ENCODE measurements around the gene NACA.
"Not testable (repeated sequence)": the region's sequence is repeated elsewhere in the genome, so short reads cannot be mapped to it uniquely, and the experiment has no call there.

NACA gene

DNA sequence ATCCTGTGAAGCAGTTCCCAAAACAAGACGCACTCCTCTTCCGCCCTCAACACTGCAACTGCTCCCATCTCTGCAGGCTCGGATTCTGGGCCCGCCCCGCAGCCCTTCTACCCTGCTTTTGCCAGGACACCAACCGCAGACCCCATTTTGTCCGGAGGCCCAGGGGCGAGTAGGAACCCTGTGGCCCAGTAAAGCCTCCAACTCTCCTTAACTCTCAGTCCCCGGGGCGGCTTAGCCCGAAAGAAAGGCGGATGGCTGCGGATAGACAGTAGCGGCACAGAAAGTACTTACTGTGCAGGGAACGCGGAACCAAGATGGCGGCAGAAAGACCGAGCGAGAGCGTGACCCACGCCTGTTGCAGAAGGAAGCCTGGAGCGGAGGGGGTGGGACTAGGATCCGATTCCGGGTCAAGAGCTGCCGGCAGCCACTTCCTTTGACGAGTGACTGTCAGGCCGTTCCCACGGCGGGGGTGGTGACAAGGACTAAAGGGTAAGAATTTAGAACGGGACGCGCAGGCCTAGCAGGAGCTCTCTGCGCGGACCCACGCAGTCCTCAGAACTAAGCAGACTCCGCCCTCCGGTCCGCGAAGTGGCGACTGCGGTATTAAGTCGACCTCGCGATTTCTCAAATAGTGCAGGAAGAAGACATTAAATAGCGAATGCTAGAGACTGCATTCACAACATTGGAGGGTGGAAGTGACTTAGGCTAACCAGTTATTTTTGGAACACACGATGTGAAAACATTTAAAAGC is at the start of gene NACA:
NACA (minus strand) TSS at position 328 of the 751 bp plus-strand sequence. CDS start 778 bp downstream, outside the sequence.
- DNase-seq (ENCODE audit: low read depth in 2 of 2): peak; percentile 99

DNA sequence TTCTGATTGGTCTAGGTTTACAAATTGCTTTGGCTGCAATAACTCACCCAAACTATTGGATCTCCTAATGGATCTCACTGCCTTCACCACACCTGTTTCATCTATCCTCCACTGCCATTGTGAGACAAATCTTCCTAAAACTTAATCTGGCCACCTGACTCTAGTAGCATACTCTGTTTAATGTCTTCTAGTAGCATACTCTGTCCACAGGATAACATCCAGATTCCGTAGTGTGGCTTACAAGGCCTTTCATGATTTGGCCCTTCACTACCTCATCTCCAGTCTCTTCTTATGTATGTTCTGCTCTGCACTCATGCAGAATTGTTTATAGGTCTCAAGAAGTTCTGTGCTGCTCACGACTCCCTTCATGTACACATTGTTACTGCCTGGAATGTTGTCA is 48.0 kb upstream of the NACA start:
- DNase-seq (ENCODE audit: low read depth in 2 of 2): no peak

DNA sequence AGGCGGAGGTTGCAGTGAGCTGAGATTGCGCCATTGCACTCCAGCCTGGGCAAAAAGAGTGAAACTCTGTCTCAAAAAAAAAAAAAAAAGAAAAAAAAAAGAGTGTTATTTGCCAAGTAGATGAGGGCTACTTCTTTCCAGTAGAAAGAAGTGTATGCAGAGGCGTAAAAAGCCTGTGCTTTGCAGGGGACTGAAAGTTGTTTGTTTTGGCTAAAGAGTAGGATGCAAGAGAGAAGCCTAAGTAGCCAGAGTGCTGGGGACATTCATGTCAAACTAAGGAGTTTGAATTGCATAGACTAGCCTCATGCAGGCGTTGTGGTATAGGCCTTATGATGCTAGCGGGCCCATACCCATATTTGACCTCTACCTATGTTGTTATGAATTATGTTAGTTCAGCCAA is 47.5 kb upstream of the NACA start:
- DNase-seq (ENCODE audit: low read depth in 2 of 2): no peak

DNA sequence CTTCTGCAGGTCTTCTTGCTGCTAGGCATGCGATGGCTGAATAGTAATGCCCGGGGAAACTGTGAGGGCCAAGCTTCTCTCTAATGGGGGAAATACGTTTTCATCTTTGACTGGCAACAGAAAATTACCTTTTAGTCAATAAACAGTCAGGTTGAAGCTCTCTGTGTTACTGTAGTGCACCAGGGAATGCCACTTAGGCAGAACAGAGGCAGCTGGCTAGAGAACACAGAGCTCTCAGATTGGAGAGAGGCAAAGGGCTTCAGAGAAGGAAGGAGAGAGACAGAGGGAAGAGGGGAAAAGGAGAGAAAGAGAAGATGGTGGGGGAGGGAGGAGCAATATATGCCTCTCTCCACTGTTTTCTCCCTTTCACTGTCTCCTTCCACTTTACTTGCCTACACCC is 44.8 kb upstream of the NACA start:
- DNase-seq (ENCODE audit: low read depth in 2 of 2): no peak

DNA sequence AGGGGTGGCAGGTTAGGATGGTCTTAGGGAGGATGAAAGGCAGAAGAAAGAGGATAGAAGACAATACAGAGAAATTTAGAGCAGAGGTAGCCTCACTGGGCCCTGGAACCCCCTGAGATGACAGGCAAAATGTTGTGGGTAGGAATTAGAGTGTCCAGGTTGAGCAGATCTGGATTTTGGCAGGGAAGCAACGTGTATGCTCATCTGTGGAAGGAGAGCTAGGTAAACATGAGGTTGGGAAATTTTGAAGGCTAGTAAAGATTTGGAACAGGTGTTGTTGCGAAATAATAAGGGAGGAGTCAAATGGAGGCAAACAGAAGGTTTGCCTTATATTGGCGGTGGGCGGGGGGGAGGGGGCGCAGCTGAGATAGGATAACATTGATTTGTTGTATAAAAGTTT is 43.3 kb upstream of the NACA start:
- DNase-seq (ENCODE audit: low read depth in 2 of 2): no peak

DNA sequence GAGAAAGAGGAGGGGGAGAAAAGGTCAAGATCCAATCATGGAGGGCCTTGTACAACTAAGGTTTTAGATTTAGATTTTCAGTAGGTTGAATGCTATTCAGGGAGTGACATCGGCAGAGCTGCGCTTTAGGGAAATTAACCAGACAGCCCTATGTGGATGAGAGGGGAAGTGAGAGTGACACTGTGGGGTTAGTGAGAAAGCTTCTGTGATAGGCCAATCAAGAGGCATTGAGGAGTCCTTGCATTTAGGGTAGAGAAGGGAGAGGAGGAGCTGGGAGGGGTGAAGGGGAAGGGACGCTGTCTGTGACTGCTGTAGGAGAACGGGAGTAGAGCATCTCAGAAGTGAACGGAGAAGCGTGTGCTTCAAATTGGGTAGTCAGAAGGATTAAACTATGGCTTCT is 41.4 kb upstream of the NACA start:
- DNase-seq (ENCODE audit: low read depth in 2 of 2): no peak

DNA sequence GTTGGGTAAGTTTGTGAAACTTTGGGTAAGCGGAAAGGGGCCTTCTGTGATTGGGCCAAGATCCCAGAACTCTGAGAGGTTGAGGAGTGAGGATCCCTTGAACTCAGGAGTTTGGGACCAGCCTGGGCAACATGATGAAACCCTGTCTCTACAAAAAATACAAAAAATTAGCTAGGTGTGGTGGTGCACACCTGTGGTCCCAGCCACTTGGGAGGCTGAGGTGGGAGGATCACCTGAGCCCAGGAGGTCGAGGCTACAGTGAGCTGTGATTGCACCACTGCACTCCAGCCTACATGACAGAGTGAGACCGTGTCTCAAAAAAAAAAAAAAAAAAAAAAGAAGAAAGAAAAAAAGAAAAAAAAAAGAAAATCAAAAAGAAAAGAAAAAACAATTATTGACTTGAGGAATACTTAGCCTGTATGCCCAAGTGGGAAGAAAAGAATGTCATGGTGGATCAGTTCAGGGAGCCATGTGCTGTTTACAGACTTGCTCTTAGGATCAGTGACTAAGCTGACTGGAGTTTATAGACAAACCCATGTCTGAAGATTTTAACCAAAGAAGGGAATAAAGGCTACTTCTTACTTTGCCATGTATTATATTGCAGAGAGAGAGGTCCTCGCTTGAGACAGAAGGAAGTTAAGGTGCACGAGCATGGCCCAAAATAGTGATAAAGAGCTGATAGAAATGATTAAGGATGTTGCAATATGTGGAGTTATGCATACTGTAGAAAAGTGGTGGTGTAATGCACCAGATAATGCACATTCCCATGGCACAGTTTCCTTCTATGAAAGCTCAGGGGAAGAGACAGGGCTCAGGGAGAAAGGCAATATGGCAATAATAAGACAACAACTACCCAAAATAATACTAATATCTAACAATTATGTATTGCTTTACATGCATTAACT is 38.9 kb upstream of the NACA start:
- no peak for DNase-seq (ENCODE audit: low read depth in 2 of 2)

DNA sequence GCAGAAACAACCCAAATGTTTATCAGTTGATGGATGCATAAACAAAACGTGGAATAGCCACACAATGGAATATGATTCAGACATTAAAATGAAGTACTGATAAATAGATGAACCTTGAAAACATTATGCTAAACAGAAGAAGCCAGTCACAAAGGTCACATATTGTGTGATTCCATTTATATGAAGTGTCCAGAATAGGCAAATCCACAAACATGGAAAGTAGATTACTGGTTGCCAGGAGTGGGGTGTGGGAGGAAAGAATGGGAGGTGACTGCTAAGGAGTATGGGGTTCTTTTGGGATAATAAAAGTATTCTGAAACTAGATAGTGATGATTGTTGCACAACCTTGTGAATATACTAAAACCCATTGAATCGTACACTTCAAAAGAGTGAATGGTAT is 36.7 kb upstream of the NACA start:
- DNase-seq (ENCODE audit: low read depth in 2 of 2): no peak

DNA sequence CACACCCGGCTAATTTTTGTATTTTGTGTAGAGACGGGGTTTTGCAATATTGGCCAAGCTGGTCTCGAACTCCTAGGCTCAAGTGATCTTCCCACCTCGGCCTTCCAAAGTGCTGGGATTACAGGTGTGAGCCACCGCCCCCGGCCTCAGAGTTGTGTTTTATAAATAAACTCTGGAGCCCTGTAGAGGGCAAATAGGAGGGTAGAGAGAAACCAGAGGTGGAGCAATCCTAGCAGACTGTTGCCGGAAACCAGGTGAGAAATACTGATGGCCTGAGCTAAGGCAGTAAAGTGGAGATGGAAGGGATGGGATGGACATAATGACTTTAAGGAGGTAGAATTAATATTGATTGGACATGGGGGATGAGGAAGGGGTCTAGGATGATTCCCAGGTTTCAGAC is 35.4 kb upstream of the NACA start:
- DNase-seq (ENCODE audit: low read depth in 2 of 2): no peak

DNA sequence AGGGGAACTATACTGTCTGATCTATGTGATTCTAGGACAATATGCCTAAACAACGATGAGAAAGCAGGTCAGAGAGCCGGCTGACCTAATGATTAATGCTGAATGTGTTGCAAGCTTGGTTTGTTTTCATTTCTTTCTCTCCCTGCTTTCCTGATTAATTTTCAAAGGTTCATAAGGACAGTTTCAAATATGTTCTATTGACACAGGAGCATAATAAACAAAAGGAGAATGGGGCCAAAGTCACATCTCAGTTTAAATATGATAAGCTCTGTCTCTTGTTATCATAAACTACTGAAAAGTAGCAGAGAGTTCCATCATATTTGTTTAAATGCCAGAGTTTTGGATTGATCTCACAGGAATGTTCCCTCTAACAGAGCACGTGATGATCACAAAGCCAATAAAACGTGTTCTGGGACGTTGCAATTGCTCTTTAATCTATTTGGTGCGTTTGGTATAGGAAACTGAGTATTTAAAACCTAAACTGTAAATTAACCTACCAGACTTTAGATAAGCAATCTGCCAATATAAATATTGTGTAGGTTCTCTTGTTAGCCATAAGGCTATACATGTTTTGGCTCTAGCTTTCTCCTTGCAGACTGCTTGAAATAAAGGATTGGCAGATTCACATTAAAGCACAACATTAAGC is 34.3 kb upstream of the NACA start:
- DNase-seq (ENCODE audit: low read depth in 2 of 2): no peak

DNA sequence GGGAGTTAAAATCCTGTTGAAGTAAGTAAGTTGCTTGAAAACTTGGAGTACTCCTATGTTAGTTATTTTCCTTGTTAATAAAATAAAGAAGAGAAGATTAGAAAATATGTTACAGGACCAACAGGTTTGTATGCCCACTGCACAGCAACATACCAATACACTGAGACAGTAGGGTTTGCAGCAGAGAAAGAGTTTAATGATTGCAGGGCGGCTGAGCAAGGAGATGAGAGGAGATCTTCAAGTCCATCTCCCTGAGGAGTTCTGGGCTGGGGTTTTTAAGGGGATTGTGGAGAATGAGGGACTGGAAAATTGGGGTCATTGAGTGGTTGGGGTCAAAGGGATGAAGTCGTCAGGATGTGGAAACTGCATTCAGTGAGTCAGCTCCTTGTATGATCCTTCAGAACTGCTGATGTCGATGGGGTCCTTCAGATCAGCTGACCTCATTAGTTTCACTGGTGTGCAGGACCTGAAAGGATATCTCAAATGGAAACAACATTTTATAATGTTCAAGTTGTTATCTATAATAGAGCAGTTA is 33.7 kb upstream of the NACA start:
- no peak for DNase-seq (ENCODE audit: low read depth in 2 of 2)

DNA sequence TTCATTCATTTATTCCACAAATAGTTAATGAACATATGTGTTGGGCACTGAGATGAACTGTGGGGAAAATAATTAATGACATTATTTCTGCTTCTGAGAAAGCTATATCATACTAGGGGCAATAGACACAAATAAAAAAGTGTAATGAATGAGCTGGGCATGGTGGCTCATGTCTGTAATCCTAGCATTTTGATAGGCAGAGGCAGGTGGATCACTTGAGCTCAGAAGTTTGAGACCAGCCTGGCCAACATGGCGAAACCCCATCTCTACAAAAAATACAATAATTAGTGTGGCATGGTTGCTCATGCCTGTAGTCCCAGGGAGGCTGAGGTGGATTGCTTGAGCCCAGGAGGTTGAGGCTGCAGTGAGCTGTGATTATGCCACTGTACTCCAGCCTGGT is 32.9 kb upstream of the NACA start:
- DNase-seq (ENCODE audit: low read depth in 2 of 2): not testable (repeated sequence)

DNA sequence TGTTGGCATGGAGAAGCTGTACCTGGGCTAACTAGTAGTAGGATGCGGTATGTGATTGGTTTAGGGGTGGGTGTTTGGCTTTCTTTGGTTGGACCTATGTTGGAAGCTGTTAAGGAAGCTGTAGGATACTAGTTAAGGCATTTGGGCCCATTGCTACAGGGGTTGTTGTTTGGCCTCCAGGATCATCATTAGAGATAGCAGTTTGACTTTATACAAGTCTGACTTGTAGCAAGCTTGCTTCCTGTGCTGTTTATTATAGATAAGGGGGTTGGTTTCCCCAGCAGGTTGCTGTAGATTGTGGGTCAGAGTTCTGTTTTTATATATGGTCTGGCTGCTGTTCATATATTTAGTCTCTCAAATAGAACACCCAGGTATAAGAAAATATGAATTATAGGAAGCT is 28.5 kb upstream of the NACA start:
- DNase-seq (ENCODE audit: low read depth in 2 of 2): no peak

DNA sequence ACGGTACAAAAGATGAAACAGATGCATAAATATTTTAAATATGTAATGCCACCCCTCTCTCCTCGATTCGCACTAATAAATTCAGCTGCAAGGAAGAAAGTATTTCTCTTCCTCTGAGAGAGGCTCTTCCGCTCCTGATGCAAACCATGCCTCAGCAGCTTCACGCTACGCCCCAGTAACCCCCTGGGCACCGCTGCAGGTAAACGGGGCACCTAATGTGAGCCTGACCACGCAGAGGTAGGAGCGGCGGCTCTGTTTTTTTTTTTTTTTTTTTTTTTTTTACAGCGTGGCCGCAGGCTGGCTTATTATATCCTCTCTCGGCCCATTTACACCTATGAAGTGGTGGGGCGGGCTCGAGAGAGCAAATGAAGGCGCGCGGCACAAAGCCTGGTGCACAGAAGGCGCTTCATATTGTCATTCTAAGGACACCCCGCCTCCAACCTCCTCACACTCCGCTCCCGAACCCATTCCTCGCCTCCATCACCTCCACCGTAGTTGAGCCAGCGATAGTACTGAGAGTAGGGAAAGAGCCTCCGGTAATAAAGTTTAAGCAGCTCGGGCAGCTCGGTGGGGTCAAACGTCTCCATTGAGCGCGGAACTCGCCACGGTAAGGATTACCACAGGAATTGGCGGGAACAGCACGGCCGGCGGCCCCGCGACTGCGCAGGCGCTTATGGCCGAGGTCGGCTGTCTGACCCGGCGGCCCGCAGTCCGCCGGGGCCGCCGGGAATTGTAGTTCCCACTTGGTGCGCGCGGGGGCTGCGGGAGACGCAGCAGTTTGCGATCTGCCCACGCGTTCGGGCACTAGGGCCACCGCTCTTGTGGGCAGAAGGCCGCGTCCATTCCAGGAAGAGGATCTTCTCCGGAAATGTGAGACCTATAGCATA is 26.9 kb upstream of the NACA start, which contains the start of gene PRIM1:
PRIM1 (minus strand) TSS at position 612 of the 887 bp plus-strand sequence; CDS start at position 587, 25 bp downstream.
- DNase-seq (ENCODE audit: low read depth in 2 of 2): peak; percentile 58 to 81

DNA sequence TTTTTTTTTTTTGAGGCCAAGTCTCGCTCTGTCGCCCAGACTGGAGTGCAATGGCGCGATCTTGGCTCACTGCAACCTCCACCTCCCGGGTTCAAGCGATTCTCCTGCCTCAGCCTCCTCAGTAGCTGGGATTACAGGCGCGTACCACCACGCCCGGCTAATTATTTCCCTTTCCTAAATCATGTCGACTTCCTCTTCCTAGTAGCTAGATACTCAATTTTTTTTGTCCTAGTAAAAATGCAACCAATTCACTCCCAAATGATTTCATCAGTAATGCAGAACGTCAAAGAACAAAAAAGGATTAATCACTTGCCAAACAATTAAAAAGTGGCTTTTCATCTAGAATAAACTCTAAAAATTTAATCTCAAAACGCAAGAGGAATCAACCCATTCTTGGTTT is 25.5 kb upstream of the NACA start:
- not testable (repeated sequence) for DNase-seq (ENCODE audit: low read depth in 2 of 2)

DNA sequence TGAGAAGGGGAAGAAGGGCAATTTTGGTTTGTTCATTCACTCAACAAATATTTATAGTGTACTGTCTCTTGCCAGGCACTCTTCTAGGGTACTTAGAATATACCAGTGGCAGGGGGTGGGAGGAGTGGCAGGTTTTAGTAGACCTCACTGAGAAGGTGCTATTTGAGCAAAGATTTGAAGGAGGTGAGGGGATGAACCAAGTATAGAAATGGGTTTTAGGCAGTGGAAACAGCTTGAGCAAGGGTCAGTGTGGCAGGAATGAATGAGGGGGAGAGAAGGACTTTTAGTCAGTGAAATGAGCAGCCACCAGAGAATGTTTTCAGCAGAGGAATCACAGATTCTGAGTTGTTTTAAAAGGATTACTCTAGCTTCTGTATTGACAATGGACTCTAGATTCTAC is 24.8 kb upstream of the NACA start:
- DNase-seq (ENCODE audit: low read depth in 2 of 2): no peak

DNA sequence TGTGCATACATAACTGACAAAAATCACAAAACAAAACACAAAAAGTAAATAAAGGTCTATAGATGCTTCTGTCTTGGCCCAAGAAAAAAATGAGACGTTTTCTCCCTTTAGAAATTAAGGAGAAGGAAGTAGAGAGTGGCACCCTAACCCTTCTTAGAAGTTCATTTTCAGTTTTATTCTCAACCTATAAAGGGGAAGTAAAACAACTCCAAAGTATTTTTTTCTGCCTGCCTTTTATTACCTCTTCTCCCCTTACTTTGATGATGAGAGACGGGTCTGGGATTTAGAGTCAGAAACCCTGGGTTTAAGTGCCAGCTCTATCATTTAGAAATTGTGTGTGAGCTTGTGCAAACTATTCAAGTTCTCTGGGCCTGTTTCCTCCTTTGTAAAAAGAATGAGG is 24.3 kb upstream of the NACA start:
- DNase-seq (ENCODE audit: low read depth in 2 of 2): no peak

DNA sequence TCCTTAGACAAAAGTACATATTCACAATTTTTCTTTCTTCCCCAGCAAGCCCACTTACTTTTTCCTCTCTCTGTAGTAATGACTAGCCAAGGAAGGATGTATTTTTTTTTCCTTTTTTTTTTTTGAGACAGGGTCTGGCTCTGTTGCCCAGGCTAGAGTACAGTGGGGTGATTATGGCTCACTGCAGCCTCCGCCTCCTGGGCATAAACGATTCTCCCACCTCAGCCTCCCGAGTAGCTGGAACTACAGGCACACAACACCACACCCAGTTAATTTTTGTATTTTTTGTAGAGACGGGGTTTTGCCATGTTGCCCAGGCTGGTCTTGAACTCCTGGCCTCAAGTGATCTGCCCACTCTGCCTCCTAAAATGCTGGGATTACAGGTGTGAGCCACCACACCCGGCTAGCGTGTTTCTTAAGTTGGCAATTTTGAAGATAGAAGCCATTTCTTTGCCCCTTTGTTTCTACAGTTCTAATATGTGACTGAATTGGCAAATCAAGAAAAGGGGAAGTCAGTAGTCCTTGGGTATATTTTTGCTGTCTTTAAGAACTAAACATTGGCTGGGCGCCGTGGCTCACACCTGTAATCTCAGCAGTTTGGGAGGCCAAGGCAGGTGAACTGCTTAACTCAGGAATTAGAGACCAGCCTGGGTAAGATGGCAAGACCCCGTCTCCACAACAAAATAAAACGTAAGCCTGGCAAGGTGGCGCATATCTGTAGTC is 3.2 kb upstream of the NACA start:
- no peak for DNase-seq (ENCODE audit: low read depth in 2 of 2)

DNA sequence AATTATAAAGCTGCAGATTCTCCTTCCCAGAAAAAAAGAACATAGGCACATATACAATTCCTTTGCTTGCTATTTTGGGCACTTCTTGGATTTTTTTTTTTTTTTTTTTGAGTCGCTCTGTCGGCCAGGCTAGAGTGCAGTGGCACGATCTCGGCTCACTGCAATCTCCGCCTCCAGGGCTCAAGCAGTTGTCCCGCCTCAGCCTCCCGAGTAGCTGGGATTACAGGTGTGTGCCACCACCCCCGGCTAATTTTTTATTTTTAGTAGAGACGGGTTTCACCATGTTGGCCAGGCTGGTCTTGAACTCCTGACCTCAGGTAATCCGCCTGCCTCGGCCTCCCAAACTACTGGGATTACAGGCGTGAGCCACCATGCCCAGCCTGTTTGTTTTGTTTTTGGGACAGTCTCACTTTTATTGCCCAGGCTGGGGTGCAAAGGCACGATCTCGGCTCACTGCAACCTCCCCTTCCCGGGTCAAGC is 1.1 kb upstream of the NACA start:
- not testable (repeated sequence) for DNase-seq (ENCODE audit: low read depth in 2 of 2)

DNA sequence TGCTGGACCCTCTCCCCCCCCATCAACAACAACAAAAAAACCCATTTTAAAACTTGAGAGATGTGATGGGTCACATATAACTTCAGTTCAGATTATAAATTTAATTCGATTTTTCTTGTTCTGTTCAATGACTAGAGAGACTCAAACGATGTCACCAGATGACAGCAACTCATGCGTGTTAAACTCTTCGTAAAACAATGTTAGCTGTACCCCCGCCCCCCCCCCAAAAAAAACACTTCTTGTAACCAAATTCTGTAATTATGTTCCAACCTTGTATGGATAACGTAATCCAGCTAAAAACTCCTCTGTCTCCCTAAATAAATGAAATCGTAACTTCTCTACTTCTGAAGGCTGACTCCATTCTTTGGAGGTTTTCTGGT is 614 bp upstream of the NACA start:
- no peak for DNase-seq (ENCODE audit: low read depth in 2 of 2)

DNA sequence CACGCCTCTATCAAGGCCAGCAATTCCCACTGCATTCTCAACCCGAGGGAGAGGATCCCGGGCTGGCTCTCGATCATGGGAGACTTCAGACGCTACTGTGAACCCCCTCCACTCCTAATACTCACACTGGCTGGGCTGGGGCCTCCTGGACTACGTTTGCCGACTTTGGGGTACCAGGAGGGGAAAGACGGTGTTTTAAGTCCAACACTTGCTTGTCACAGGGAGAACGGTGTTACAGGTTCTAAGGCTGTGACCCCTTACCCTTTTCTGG is 463 bp downstream of the NACA start:
- DNase-seq (ENCODE audit: low read depth in 2 of 2): no peak

All from stimulated activated CD8-positive, alpha-beta memory T cell treated with anti-CD3 and anti-CD28 coated beads, Interleukin-7, amount 100 ng/mL, for 4 hours (primary cell).